Stimulated activated naive CD4-positive, alpha-beta T cell treated with Interleukin-2 at 50 U/mL for 16 hours (primary cell): ENCODE results near the gene ETV1.

Experiments used
- DNase-seq: peaks from one replicate; lab custom pipeline; 2025; lab: John Stamatoyannopoulos, UW

Gene ETV1

GRCh38 chr7:13989126-13989948 is at the start of gene ETV1:
Gene ETV1, minus strand, starts transcription at chr7:13989666. Its CDS starts 614 bp downstream, at chr7:13989052.
- DNase-seq, result no peak

GRCh38 chr7:14024406-14024805 is 34.9 kb upstream of the ETV1 start:
- no peak for DNase-seq

GRCh38 chr7:14023838-14024237 is 34.4 kb upstream of the ETV1 start:
- DNase-seq, result no peak

GRCh38 chr7:14023342-14023741 is 33.9 kb upstream of the ETV1 start:
- no peak for DNase-seq

GRCh38 chr7:14021069-14021468 is 31.6 kb upstream of the ETV1 start:
- no peak for DNase-seq

- DNase-seq, result no peak
These were observed 31.0 kb upstream of the ETV1 start for GRCh38 chr7:14020339-14020900.

- no peak for DNase-seq
These were observed 29.3 kb upstream of the ETV1 start for GRCh38 chr7:14018751-14019150.

GRCh38 chr7:14016950-14017349 is 27.5 kb upstream of the ETV1 start:
- DNase-seq, result no peak

- DNase-seq, result no peak
These were observed 24.4 kb upstream of the ETV1 start for GRCh38 chr7:14013898-14014297.

GRCh38 chr7:14009453-14010418 is 20.3 kb upstream of the ETV1 start:
- DNase-seq, result no peak

- DNase-seq, result no peak
These were observed 11.7 kb upstream of the ETV1 start for GRCh38 chr7:14001139-14001538.

GRCh38 chr7:14000247-14000646 is 10.8 kb upstream of the ETV1 start:
- DNase-seq, result no peak

GRCh38 chr7:13998866-13999265 is 9.4 kb upstream of the ETV1 start:
- no peak for DNase-seq

GRCh38 chr7:13992596-13992964 is 3.1 kb upstream of the ETV1 start:
- DNase-seq, result no peak

GRCh38 chr7:13991791-13992595 is 2.5 kb upstream of the ETV1 start:
- DNase-seq, result no peak

- DNase-seq, result peak; percentile 83
These were observed 1.7 kb upstream of the ETV1 start for GRCh38 chr7:13990984-13991790.

- no peak for DNase-seq
These were observed 985 bp upstream of the ETV1 start for GRCh38 chr7:13990319-13990983.

GRCh38 chr7:13989949-13990305 is 461 bp upstream of the ETV1 start:
- no peak for DNase-seq

GRCh38 chr7:13988731-13989125 is 738 bp downstream of the ETV1 start:
- DNase-seq, result no peak

GRCh38 chr7:13988065-13988464 is 1.4 kb downstream of the ETV1 start:
- DNase-seq, result no peak
